GM11168 (cell line): ENCODE measurements around the gene ERFE.

Experiments used
- in situ Hi-C: fragments of 300-500 bp; cut with MboI; formaldehyde crosslinking; loops from one replicate; pipeline ENCODE4 v1.12.0; 2022; ENCODE audit warnings: low sequenced_read_pairs; ENCODE audit not compliant: unreplicated experiment

Gene ERFE

GRCh38 chr2:238137885-238138284 is 20.9 kb upstream of the ERFE start:
- in situ Hi-C loops = no loop called here

- in situ Hi-C loops = no loop called here
Measured at GRCh38 chr2:238138331-238139195, 20.2 kb upstream of the ERFE start, which contains the start of gene KLHL30. TSS of gene KLHL30 (plus strand) at chr2:238138668. CDS start at chr2:238140755, 2,087 bp downstream.

GRCh38 chr2:238139196-238140039 is 19.4 kb upstream of the ERFE start:
- in situ Hi-C loops = no loop called here

- in situ Hi-C loops = no loop called here
Measured at GRCh38 chr2:238140040-238140439, 18.7 kb upstream of the ERFE start.

- in situ Hi-C loops = no loop called here
Measured at GRCh38 chr2:238140721-238141540, 17.8 kb upstream of the ERFE start.

- in situ Hi-C loops = no loop called here
Measured at GRCh38 chr2:238141541-238142318, 17.0 kb upstream of the ERFE start.

GRCh38 chr2:238142382-238143205 is 16.2 kb upstream of the ERFE start:
- in situ Hi-C loops = no loop called here

- in situ Hi-C loops = no loop called here
Measured at GRCh38 chr2:238143239-238143951, 15.4 kb upstream of the ERFE start.

- in situ Hi-C loops = no loop called here
Measured at GRCh38 chr2:238144262-238144661, 14.5 kb upstream of the ERFE start.

GRCh38 chr2:238145046-238145445 is 13.7 kb upstream of the ERFE start:
- in situ Hi-C loops = no loop called here

GRCh38 chr2:238145851-238146250 is 12.9 kb upstream of the ERFE start:
- in situ Hi-C loops = no loop called here

- in situ Hi-C loops = no loop called here
Measured at GRCh38 chr2:238146884-238147544, 11.8 kb upstream of the ERFE start.

- in situ Hi-C loops = no loop called here
Measured at GRCh38 chr2:238148981-238149380, 9.8 kb upstream of the ERFE start.

GRCh38 chr2:238149841-238150572 is 8.8 kb upstream of the ERFE start:
- in situ Hi-C loops = no loop called here

GRCh38 chr2:238150686-238151085 is 8.1 kb upstream of the ERFE start:
- in situ Hi-C loops = no loop called here

- in situ Hi-C loops = no loop called here
Measured at GRCh38 chr2:238151205-238151604, 7.6 kb upstream of the ERFE start.

GRCh38 chr2:238151628-238152235 is 7.0 kb upstream of the ERFE start:
- in situ Hi-C loops = no loop called here
